Stimulated activated CD4-positive, alpha-beta T cell treated with anti-CD3 and anti-CD28 coated beads, Interleukin-1b, Interleukin-23, amount 100 ng/mL, for 1 hour (primary cell): ENCODE measurements around the gene IRS2.

Source experiments
- DNase-seq, 2 donors: peaks; one replicate each; pipeline ENCODE4 v3.0.0-alpha.2; 2020; ENCODE audit warnings: low read depth in 2 of 2

The IRS2 gene

GRCh38 chr13:109781384-109782065 is 4.9 kb downstream of the IRS2 start:
- DNase-seq, result no peak

- no peak for DNase-seq
These were observed 5.5 kb downstream of the IRS2 start for GRCh38 chr13:109780845-109781383.

- no peak for DNase-seq
These were observed 6.4 kb downstream of the IRS2 start for GRCh38 chr13:109779876-109780510.

- no peak for DNase-seq
These were observed 7.3 kb downstream of the IRS2 start for GRCh38 chr13:109779074-109779473.

- no peak for DNase-seq
These were observed 8.3 kb downstream of the IRS2 start for GRCh38 chr13:109778102-109778542.

- DNase-seq, result no peak
These were observed 9.8 kb downstream of the IRS2 start for GRCh38 chr13:109776575-109776974.

GRCh38 chr13:109773786-109774185 is 12.6 kb downstream of the IRS2 start:
- DNase-seq, result no peak

- no peak for DNase-seq
These were observed 13.1 kb downstream of the IRS2 start for GRCh38 chr13:109773276-109773675.

GRCh38 chr13:109771926-109772325 is 14.5 kb downstream of the IRS2 start:
- DNase-seq, result no peak

GRCh38 chr13:109770436-109770835 is 15.9 kb downstream of the IRS2 start:
- DNase-seq, result no peak

GRCh38 chr13:109769921-109770320 is 16.5 kb downstream of the IRS2 start:
- no peak for DNase-seq

GRCh38 chr13:109769275-109769674 is 17.1 kb downstream of the IRS2 start:
- no peak for DNase-seq

GRCh38 chr13:109768616-109769015 is 17.8 kb downstream of the IRS2 start:
- no peak for DNase-seq

- no peak for DNase-seq
These were observed 18.2 kb downstream of the IRS2 start for GRCh38 chr13:109768176-109768575.

GRCh38 chr13:109767023-109767422 is 19.4 kb downstream of the IRS2 start:
- no peak for DNase-seq

GRCh38 chr13:109764470-109765291 is 21.7 kb downstream of the IRS2 start:
- DNase-seq, result no peak

- no peak for DNase-seq
These were observed 22.3 kb downstream of the IRS2 start for GRCh38 chr13:109764045-109764444.

- no peak for DNase-seq
These were observed 23.6 kb downstream of the IRS2 start for GRCh38 chr13:109762791-109763190.

GRCh38 chr13:109761695-109762094 is 24.7 kb downstream of the IRS2 start:
- DNase-seq, result no peak

GRCh38 chr13:109760951-109761350 is 25.4 kb downstream of the IRS2 start:
- DNase-seq, result no peak

- no peak for DNase-seq
These were observed 26.0 kb downstream of the IRS2 start for GRCh38 chr13:109760402-109760801.

- no peak for DNase-seq
These were observed 26.8 kb downstream of the IRS2 start for GRCh38 chr13:109759609-109760008.
